HG03280 (cell line): Measurements from ENCODE around the gene TMEM164.
A peak's percentile ranks its signal among the peaks of the same experiment; 100 is the strongest.
"Not testable (repeated sequence)": the region's sequence is repeated elsewhere in the genome, so short reads cannot be mapped to it uniquely, and the experiment has no call there.

Source experiments
- ATAC-seq: cut with Tn5 transposase; IDR thresholded peaks from one replicate; pipeline ENCODE4 v1.9.1; 2021; ENCODE audit warnings: mild to moderate bottlenecking, moderate library complexity; ENCODE audit not compliant: unreplicated experiment

The TMEM164 gene

GRCh38 chrX:110002300-110003166 is at the start of gene TMEM164:
TSS of gene TMEM164 (plus strand) at chrX:110003114. CDS start at chrX:110003775, 661 bp downstream.
- ATAC-seq: peak; percentile 79

GRCh38 chrX:109954333-109954732 is 48.6 kb upstream of the TMEM164 start:
- ATAC-seq: no peak

GRCh38 chrX:109954955-109955354 is 48.0 kb upstream of the TMEM164 start:
- ATAC-seq: no peak

- peak; percentile 46 for ATAC-seq
Measured at GRCh38 chrX:109958266-109958665, 44.6 kb upstream of the TMEM164 start.

- ATAC-seq: no peak
Measured at GRCh38 chrX:109959356-109959871, 43.5 kb upstream of the TMEM164 start.

GRCh38 chrX:109964390-109964789 is 38.5 kb upstream of the TMEM164 start:
- ATAC-seq: no peak

- no peak for ATAC-seq
Measured at GRCh38 chrX:109966246-109966645, 36.7 kb upstream of the TMEM164 start.

GRCh38 chrX:109967156-109967555 is 35.8 kb upstream of the TMEM164 start:
- no peak for ATAC-seq

GRCh38 chrX:109970841-109971240 is 32.1 kb upstream of the TMEM164 start:
- not testable (repeated sequence) for ATAC-seq

GRCh38 chrX:109974906-109975655 is 27.8 kb upstream of the TMEM164 start:
- no peak for ATAC-seq

GRCh38 chrX:109985210-109985609 is 17.7 kb upstream of the TMEM164 start:
- not testable (repeated sequence) for ATAC-seq

GRCh38 chrX:109987884-109988283 is 15.0 kb upstream of the TMEM164 start:
- ATAC-seq: no peak

GRCh38 chrX:109990582-109991276 is 12.2 kb upstream of the TMEM164 start:
- no peak for ATAC-seq

- no peak for ATAC-seq
Measured at GRCh38 chrX:109992203-109992602, 10.7 kb upstream of the TMEM164 start.

- ATAC-seq: no peak
Measured at GRCh38 chrX:109995155-109995554, 7.8 kb upstream of the TMEM164 start.

- ATAC-seq: no peak
Measured at GRCh38 chrX:109997786-109998452, 5.0 kb upstream of the TMEM164 start.

GRCh38 chrX:110000000-110000399 is 2.9 kb upstream of the TMEM164 start:
- no peak for ATAC-seq

- no peak for ATAC-seq
Measured at GRCh38 chrX:110000847-110001713, 1.8 kb upstream of the TMEM164 start.

- no peak for ATAC-seq
Measured at GRCh38 chrX:110001740-110002299, 1.1 kb upstream of the TMEM164 start.
